HG03571 (cell line): ENCODE results near the gene CASTOR2.
"Not testable (repeated sequence)": the region's sequence is repeated elsewhere in the genome, so short reads cannot be mapped to it uniquely, and the experiment has no call there.

Experiments used
- ATAC-seq: cut with Tn5 transposase; IDR thresholded peaks from one replicate; pipeline ENCODE4 v1.9.1; 2021; ENCODE audit not compliant: unreplicated experiment

The CASTOR2 gene

GRCh38 chr7:74994869-74995543 is 30.5 kb downstream of the CASTOR2 start:
- not testable (repeated sequence) for ATAC-seq

GRCh38 chr7:74996361-74996760 is 31.9 kb downstream of the CASTOR2 start:
- ATAC-seq = not testable (repeated sequence)

- not testable (repeated sequence) for ATAC-seq
Observed at GRCh38 chr7:74997811-74998210, 33.3 kb downstream of the CASTOR2 start.

- not testable (repeated sequence) for ATAC-seq
Observed at GRCh38 chr7:75001356-75001755, 36.9 kb downstream of the CASTOR2 start.

GRCh38 chr7:75010036-75010435 is 45.5 kb downstream of the CASTOR2 start:
- no peak for ATAC-seq

GRCh38 chr7:75017832-75018231 is 53.3 kb downstream of the CASTOR2 start:
- no peak for ATAC-seq

GRCh38 chr7:75018570-75019364 is 54.3 kb downstream of the CASTOR2 start:
- no peak for ATAC-seq

GRCh38 chr7:75019800-75020199 is 55.3 kb downstream of the CASTOR2 start:
- ATAC-seq = no peak

- ATAC-seq = no peak
Observed at GRCh38 chr7:75024922-75025321, 60.4 kb downstream of the CASTOR2 start.

GRCh38 chr7:75028299-75028698 is 63.8 kb downstream of the CASTOR2 start:
- ATAC-seq = no peak

- ATAC-seq = no peak
Observed at GRCh38 chr7:75033064-75033463, 68.6 kb downstream of the CASTOR2 start.

GRCh38 chr7:75033826-75034225 is 69.3 kb downstream of the CASTOR2 start:
- no peak for ATAC-seq

- ATAC-seq = no peak
Observed at GRCh38 chr7:75038508-75038907, 74.0 kb downstream of the CASTOR2 start.

GRCh38 chr7:75039166-75039565 is 74.7 kb downstream of the CASTOR2 start:
- ATAC-seq = no peak

GRCh38 chr7:75039709-75040108 is 75.2 kb downstream of the CASTOR2 start:
- ATAC-seq = no peak

GRCh38 chr7:75040512-75040911 is 76.0 kb downstream of the CASTOR2 start:
- no peak for ATAC-seq

- no peak for ATAC-seq
Observed at GRCh38 chr7:75042286-75042685, 77.8 kb downstream of the CASTOR2 start.

- ATAC-seq = no peak
Observed at GRCh38 chr7:75042831-75043703, 78.6 kb downstream of the CASTOR2 start.

- ATAC-seq = no peak
Observed at GRCh38 chr7:75045881-75046280, 81.4 kb downstream of the CASTOR2 start.

GRCh38 chr7:75048435-75049379 is 84.2 kb downstream of the CASTOR2 start:
- ATAC-seq = no peak
